Tibial nerve (tissue), 4 donors: ENCODE data around the gene GARIN5A. TPM values are rescaled to one million over a fixed set of nuclear protein-coding genes. Genes with fewer than 3 reads are reported as not detected.
A peak's percentile ranks its signal among the peaks of the same experiment; 100 is the strongest.

Experiments used
- DNase-seq, 2 donors: peaks; one replicate each; pipeline ENCODE4 v3.0.0-alpha.2; 2019; ENCODE audit warnings: low spot score in 2 of 2
- H3K27ac ChIP-seq, 4 donors: fragments of 200-600 bp; sonication (generic) in 3 of 4; one replicate each; pipeline ENCODE4 v1.5.1; 2017 to 2019; ENCODE audit warnings: mild to moderate bottlenecking in 1 of 4
- H3K27me3 ChIP-seq, 2 donors: fragments of 200-600 bp; sonication (generic) in 1 of 2; one replicate each; pipeline versions ENCODE4 v1.5.1 to v1.6.0; 2017 to 2019
- H3K36me3 ChIP-seq, 3 donors: fragments of 200-600 bp; sonication (generic); one replicate each; pipeline ENCODE4 v1.5.1; 2018 to 2019
- H3K4me1 ChIP-seq, 4 donors: fragments of 200-600 bp; sonication (generic) in 3 of 4; one replicate each; pipeline ENCODE4 v1.5.1; 2017 to 2019
- H3K4me3 ChIP-seq, 4 donors: fragments of 200-600 bp; sonication (generic) in 3 of 4; one replicate each; pipeline ENCODE4 v1.5.1; 2017 to 2019; ENCODE audit warnings: mild to moderate bottlenecking in 1 of 4, moderate library complexity in 1 of 4
- H3K9me3 ChIP-seq, 4 donors: fragments of 200-600 bp; sonication (generic) in 3 of 4; one replicate each; pipeline ENCODE4 v1.5.1; 2017 to 2019
- CTCF ChIP-seq, 5 experiments: fragments of 200-600 bp in 3 of 5; fragments of 450-650 bp in 2 of 5; sonication (generic) in 3 of 5; IDR thresholded peaks; one replicate each; pipeline ENCODE4 v1.5.1; 2016 to 2019; ENCODE audit warnings: antibody characterized with exemption in 5 of 5, mild to moderate bottlenecking in 3 of 5, moderate library complexity in 2 of 5
- EP300 ChIP-seq, 2 donors: sonication (generic); formaldehyde crosslinking; IDR thresholded peaks; one replicate each; pipeline ENCODE4 v1.6.1; 2017; ENCODE audit warnings: antibody characterized with exemption in 2 of 2, mild to moderate bottlenecking in 1 of 2
- POLR2A ChIP-seq, 2 donors: fragments of 450-650 bp; IDR thresholded peaks; one replicate each; pipeline ENCODE4 v1.6.1; 2017; ENCODE audit warnings: antibody characterized with exemption in 2 of 2, mild to moderate bottlenecking in 2 of 2, moderate library complexity in 2 of 2
- WGBS, 2 donors: methylation state at CpG; one replicate each; pipeline ENCODE4 v1.1.5; 2018; 5-methylcytosine and 5-hydroxymethylcytosine counted together
- total RNA-seq, 4 donors: library from RNA; depleted of rRNA; stranded (reverse); fragments of >200 nt; gene quantifications; one replicate each; pipeline ENCODE4 v1.1.0, GENCODE V29; 2016

Gene GARIN5A
- total RNA-seq, 4 donors from 2014 or later, result not detected

- Histone ChIP-seq H3K36me3 (peaks cover 0 to 12% (median 0%) of the 10 kb centered on the region in 3 donors), H3K4me3 (no peak overlapping the region), H3K27me3 (peaks cover 0 to 11% of the 10 kb centered on the region in 2 donors), H3K9me3 (no peaks in the 10 kb centered on the region), H3K27ac (no peak overlapping the region), H3K4me1 (peaks cover 0 to 9% (median 0%) of the 10 kb centered on the region in 4 donors)
- no peak for DNase-seq
- 41 to 53% methylated on average over 10 to 11 of the region's 12 CpGs for WGBS, 2 donors
- TF ChIP-seq CTCF (IDR thresholded peaks at IDR 0.05) (no peak), POLR2A (IDR thresholded peaks at IDR 0.05) (no peak), EP300 (IDR thresholded peaks at IDR 0.05) (no peak)
These were observed 24.5 kb upstream of the GARIN5A start for GRCh38 chr19:50501186-50501567.

- H3K4me1 ChIP-seq, result peaks cover 0 to 11% (median 0%) of the 10 kb centered on the region in 4 donors
- no peak for DNase-seq
- TF ChIP-seq EP300 (IDR thresholded peaks at IDR 0.05) (no peak), POLR2A (IDR thresholded peaks at IDR 0.05) (no peak), CTCF (IDR thresholded peaks at IDR 0.05) (no peak)
- H3K27me3 ChIP-seq, result peaks cover 0 to 11% of the 10 kb centered on the region in 2 donors
- H3K36me3 ChIP-seq, result peaks cover 0 to 8% (median 0%) of the 10 kb centered on the region in 3 donors
- no peak overlapping the region for H3K4me3 ChIP-seq
- H3K27ac ChIP-seq, result no peak overlapping the region
- no peaks in the 10 kb centered on the region for H3K9me3 ChIP-seq
- WGBS, 2 donors, result 56 to 69% methylated on average over 5 to 7 of the region's 10 CpGs
These were observed 24.1 kb upstream of the GARIN5A start for GRCh38 chr19:50500753-50501151.

GRCh38 chr19:50500060-50500752, 23.6 kb upstream of the GARIN5A start:
- H3K27ac ChIP-seq, result no peak overlapping the region
- H3K27me3 ChIP-seq, result peaks cover 0 to 11% of the 10 kb centered on the region in 2 donors
- TF ChIP-seq CTCF (IDR thresholded peaks at IDR 0.05) (peak in 1 of 5 experiments; percentile 10), EP300 (IDR thresholded peaks at IDR 0.05) (no peak)
- peaks cover 0 to 2% (median 0%) of the 10 kb centered on the region in 3 donors for H3K36me3 ChIP-seq
- 27 to 29% methylated on average over 23 to 26 of the region's 27 CpGs for WGBS, 2 donors
- no peak overlapping the region for H3K4me3 ChIP-seq
- no peaks in the 10 kb centered on the region for H3K9me3 ChIP-seq
- H3K4me1 ChIP-seq, result peaks cover 0 to 11% (median 0%) of the 10 kb centered on the region in 4 donors
- DNase-seq, result no peak

- peaks cover 0 to 11% of the 10 kb centered on the region in 2 donors for H3K27me3 ChIP-seq
- DNase-seq, result no peak
- H3K9me3 ChIP-seq, result no peaks in the 10 kb centered on the region
- no peak overlapping the region for H3K27ac ChIP-seq
- H3K4me3 ChIP-seq, result no peak overlapping the region
- 64 to 70% methylated on average over 11 of the region's 11 CpGs for WGBS, 2 donors
- peaks cover 0 to 11% (median 0%) of the 10 kb centered on the region in 4 donors for H3K4me1 ChIP-seq
- TF ChIP-seq POLR2A (IDR thresholded peaks at IDR 0.05) (no peak), CTCF (IDR thresholded peaks at IDR 0.05) (peak in 1 of 5 experiments; percentile 25)
- no peaks in the 10 kb centered on the region for H3K36me3 ChIP-seq
These were observed 21.8 kb upstream of the GARIN5A start for GRCh38 chr19:50498219-50499056.

- Histone ChIP-seq H3K4me3 (peak overlapping the region in 1 of 4 donors; percentile 12), H3K9me3 (no peaks in the 10 kb centered on the region), H3K4me1 (peaks cover 0 to 14% (median 0%) of the 10 kb centered on the region in 4 donors), H3K36me3 (no peaks in the 10 kb centered on the region), H3K27ac (peak overlapping the region in 1 of 4 donors; percentile 47), H3K27me3 (peaks cover 0 to 15% of the 10 kb centered on the region in 2 donors)
- TF ChIP-seq POLR2A (IDR thresholded peaks at IDR 0.05) (no peak), CTCF (IDR thresholded peaks at IDR 0.05) (no peak), EP300 (IDR thresholded peaks at IDR 0.05) (no peak)
- DNase-seq, result no peak
- 36 to 42% methylated on average over 8 of the region's 8 CpGs for WGBS, 2 donors
These were observed 20.4 kb upstream of the GARIN5A start for GRCh38 chr19:50497022-50497405.
